Measurements from ENCODE around the gene GJB3.
"Not testable (repeated sequence)": the region's sequence is repeated elsewhere in the genome, so short reads cannot be mapped to it uniquely, and the experiment has no call there.

Gene GJB3

DNA sequence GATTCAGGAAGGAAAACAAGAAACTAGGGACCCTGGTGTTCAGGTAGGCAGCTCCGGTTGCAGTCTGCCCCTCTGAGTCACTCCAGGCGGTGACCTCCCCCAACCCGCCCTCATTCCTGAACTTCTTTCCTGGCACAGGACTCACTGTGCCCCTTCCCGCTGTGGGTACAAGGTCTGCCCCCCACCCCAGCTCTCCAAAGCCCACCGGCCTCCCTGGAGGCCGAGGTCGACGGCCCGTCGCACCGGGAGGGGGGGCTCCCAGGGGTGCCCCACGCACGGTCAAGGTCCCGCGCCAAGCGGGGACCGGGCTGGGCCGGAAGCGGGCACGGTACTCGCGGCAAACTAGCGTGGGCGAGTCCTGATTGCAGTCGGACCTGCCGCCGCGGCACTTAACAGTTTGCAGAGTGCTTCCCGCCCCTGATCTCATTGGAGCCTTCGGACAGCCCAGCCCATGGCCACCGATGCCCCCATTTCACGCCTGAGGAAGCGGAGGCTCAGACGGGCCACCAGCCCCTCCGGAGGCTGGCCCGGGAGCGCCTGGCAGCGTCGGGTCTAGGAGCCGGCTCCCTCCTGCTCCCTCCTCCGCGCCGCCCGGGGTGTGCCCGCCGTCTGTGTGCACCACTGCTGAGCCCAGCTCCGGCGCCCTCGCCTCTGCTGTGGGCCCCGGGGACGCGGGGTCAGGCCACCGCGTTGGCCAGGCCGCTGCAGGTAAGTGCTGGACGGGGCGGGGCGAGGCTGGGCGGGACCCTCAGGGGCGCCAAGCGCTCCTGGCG, at the start of gene GJB3:
Gene GJB3 (plus strand): TSS at position 144 of the 773 bp plus-strand sequence. CDS start 3,549 bp downstream, outside the sequence.
- no peak for DNase-seq (ENCODE audit: low read depth)

DNA sequence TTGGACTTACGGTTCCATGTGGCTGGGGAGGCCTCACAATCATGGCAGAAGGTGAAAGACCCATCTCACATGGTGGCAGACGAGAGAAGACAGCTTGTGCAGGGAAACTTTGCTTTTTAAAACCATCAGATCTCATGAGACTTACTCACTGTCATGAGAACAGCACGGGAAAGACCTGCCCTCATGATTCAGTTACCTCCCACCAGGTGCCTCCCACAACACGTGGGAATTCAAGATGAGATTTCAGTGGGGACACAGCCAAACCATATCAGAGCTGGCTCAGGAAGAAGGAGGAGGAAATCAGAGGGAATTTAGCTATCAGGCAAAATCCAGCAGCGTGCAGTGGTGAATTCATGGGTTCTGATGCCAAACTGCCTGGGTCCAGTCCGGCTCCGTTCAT, 48.2 kb upstream of the GJB3 start:
- DNase-seq (ENCODE audit: low read depth): not testable (repeated sequence)

GRCh38 chr1:34736692-34737091, 44.3 kb upstream of the GJB3 start:
- DNase-seq (ENCODE audit: low read depth): no peak

- DNase-seq (ENCODE audit: low read depth): not testable (repeated sequence)
Observed at GRCh38 chr1:34737236-34737635, 43.8 kb upstream of the GJB3 start.

DNA sequence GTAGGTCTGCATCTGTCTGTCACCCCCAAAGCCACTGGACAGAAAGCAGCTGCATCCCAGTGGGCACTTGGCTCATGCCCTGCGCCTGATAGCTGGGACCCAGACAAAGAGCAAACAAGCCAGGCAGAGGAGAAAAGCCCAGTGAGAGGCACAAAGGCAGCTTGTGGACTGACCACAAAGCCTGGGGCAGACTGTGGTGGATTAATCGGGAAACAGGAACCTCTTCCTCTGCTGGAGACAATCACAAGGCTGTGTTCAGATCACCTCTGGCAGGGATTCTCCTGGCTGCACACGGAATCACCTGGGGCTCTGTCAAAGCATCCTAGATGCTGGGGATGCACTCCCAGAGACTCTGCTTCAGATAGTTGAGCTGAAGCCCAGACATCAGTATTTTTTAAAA, 41.4 kb upstream of the GJB3 start:
- DNase-seq (ENCODE audit: low read depth): no peak

DNA sequence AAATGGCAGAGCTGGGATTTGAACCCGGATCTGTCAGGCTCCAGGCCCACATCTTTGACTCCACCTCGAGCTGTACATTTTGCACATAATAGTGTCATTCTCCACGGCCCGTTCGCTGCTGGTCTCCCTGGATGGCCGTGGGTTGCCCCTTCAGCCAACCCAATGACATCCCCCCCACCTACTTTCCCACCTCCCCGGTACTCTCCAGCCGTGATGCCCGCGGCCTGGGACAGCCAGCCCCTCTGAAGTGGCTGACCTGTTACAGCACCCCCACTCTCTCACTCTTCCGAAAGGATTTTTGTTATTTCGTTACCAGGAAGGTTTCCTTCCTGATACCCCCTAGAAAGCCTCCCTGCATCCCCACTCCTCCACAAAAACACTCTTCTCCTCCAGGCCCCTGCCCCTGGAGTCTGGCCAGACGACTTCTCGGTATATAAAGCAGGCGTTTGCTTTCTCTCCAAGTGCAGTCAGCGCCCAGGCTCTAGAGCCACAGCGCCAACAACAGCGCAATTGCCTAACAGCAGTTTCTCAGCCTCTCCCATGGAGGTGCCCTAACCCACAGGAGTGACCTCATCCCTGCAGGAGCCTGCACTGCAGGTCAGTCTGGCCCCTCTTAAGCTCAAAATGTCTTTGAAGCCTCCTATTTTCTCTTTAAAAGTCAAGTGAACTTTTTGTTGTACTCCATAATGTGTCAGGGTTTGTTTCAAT, 40.7 kb upstream of the GJB3 start:
- no peak for DNase-seq (ENCODE audit: low read depth)

- peak; percentile 70 for DNase-seq (ENCODE audit: low read depth)
Observed at GRCh38 chr1:34742667-34743270, 38.2 kb upstream of the GJB3 start.

- DNase-seq (ENCODE audit: low read depth): no peak
Observed at GRCh38 chr1:34743775-34744174, 37.2 kb upstream of the GJB3 start.

DNA sequence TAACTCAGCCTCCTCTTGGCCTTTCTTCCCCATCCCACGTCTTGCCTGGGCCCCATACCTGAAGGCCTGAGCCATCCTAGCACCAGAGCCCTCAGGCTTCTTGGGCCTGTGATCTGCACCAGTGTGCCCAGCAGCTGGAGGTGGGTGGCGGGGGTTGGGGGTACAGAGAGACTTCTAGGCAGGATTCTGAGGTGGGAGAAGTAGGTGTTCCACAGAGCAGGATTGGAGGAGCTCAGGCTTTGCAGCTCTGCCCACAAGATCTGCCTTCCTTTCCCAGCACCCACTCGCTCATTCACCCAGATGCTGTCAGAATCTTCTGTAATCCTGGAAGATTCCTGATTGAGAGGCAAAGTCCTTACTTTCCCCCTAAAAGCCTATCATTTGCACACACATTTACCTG, 36.2 kb upstream of the GJB3 start:
- no peak for DNase-seq (ENCODE audit: low read depth)

DNA sequence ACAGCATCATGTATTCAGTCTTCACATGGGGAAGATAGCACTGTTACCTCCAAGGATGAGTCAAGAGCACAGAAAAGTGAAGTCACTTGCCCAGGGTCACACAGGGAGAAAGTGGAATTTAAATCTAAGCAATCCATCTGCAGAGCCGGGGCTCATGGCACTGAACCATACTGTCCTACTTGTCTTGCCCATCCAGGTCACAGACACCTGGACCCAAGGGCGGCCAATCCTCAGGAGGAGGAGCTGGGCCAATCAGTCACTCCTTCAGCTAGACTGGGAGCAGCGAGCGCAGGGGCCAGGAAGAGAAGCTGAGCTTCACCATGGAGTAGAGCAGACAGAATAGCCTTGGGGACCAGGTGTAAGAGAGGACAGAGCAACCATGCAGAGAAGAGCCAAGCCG, 35.3 kb upstream of the GJB3 start:
- no peak for DNase-seq (ENCODE audit: low read depth)

DNA sequence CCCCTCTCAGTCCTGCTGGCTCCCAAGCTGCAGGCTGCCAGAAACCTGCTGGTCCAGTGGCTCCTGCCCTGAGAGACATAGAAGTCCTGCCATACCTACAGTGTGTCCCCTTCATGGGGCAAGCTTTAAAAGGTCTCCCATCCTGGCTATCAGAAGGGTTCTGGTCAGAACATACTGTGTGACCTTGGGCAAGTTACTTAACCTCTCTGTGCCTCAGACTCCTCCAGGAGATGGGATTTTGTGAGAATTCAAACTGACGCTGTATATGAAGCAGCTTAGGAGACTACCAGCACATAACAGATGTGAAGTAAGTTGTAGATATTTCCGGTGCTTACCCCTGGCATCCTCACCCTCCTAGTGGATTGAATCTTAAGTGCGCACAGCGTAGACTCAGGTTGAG, 34.9 kb upstream of the GJB3 start:
- no peak for DNase-seq (ENCODE audit: low read depth)

DNA sequence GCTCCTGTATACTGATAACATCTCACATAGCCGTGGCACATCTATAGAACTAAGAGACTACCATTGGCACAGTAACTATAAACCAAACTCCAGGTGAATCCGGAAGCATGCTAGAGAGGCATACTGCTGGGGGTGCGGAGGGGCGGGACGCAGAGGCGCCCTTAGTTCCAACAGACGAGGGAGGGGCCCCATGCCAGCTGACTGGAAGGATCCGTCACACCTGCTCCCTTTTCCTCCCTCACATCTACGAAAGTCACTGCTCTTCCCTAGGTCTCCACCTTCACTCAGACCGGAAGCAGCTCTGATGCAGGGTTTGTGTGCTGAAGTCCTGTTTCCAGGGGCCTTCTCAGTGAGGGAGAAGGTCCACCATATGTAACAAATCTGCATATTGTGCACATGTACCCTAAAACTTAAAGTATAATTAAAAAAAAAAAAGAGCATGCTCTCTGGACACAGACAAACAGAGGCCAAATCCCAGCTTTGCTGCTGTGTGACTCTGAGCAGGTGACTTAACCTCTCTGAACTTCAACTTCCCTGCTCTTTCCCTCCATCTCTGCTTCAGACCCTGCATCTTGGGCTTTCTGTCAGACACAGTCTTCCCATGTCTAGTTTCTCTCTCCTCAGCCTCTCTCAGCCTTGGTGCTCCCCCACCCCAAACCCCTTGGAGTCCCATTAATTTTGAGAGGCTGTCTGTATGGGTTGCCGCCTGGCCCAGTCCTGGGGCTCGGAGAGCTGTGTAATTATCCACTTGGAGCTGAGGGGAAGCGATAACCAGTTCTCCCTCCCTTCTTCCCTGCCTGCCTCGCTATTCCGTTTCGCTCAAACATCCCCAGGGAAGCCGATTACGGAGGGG, 34.0 kb upstream of the GJB3 start:
- DNase-seq (ENCODE audit: low read depth): no peak

GRCh38 chr1:34747638-34747941, 33.4 kb upstream of the GJB3 start:
- DNase-seq (ENCODE audit: low read depth): no peak

DNA sequence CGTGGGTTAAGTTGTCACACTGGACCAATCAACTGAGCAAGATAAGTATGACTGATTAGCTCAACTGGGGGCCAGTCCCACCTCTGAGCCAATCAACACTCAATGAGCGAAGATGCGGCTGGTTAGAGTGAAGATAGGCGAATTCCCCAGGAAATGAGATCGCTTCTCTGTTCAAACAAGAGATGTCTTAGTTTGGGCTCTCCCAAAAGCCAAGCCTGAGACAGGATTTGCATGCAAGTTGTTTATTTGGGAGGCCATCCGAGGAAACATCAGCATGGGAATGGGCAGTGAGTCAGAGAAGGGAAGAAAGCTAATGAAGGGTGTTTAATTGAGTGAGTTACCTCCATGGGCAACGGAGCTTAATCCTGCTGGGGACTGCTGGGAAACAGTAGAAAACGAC, 31.0 kb upstream of the GJB3 start:
- DNase-seq (ENCODE audit: low read depth): no peak

- DNase-seq (ENCODE audit: low read depth): no peak
Observed at GRCh38 chr1:34750610-34751009, 30.4 kb upstream of the GJB3 start.

- no peak for DNase-seq (ENCODE audit: low read depth)
Observed at GRCh38 chr1:34753163-34753562, 27.9 kb upstream of the GJB3 start.

- no peak for DNase-seq (ENCODE audit: low read depth)
Observed at GRCh38 chr1:34754964-34755637, 25.9 kb upstream of the GJB3 start, which contains the start of gene GJB5. TSS of gene GJB5 (plus strand) at chr1:34755047. CDS start at chr1:34757331, 2,284 bp downstream.

DNA sequence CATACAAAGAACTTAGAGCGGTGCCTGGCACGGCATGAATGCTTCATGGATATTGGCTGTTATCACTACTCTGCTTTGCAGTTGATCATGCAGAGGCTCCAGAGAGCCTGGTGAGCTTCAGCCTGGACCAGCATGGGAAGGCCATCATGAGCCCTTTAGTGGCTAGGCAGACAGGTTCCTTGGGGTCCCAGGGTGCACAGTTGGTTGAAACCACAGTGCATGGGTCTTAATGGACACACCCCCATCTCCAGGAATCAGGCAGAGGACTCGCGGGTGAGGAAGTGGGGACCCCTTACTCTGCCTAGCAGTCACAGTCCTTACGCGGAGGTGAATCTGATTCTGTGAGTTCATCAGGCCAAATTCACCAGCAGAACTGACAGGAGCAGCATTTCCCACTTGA, 25.1 kb upstream of the GJB3 start:
- DNase-seq (ENCODE audit: low read depth): no peak

DNA sequence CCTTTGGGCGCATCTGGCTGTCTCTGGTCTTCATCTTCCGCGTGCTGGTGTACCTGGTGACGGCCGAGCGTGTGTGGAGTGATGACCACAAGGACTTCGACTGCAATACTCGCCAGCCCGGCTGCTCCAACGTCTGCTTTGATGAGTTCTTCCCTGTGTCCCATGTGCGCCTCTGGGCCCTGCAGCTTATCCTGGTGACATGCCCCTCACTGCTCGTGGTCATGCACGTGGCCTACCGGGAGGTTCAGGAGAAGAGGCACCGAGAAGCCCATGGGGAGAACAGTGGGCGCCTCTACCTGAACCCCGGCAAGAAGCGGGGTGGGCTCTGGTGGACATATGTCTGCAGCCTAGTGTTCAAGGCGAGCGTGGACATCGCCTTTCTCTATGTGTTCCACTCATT, 23.6 kb upstream of the GJB3 start:
- DNase-seq (ENCODE audit: low read depth): no peak

DNA sequence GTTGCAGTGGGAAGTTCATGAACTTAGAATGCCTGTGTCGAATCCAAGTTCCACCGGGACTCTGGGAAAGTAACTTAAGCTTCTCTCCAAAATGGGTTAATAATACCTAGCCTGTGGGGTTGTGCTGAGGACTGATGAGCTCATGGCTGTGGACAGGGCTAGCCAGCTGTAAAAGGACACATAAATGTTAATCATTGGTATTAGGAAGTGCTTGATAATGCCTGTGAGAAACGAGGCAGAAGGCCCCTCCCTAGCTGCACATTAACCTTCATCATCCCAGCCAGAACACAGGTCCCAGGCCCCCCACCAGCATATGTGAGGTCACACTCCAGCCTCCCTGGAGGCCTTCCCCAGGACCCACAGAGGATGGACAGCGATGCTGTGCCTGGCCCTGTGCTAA, 22.3 kb upstream of the GJB3 start:
- no peak for DNase-seq (ENCODE audit: low read depth)

- no peak for DNase-seq (ENCODE audit: low read depth)
Observed at GRCh38 chr1:34759503-34760357, 21.3 kb upstream of the GJB3 start, which contains the start of gene GJB4. TSS of gene GJB4 (plus strand) at chr1:34759740. CDS start at chr1:34761255, 1,515 bp downstream.

Measured in CMK (cell line).